ENCODE measurements around the gene ALDH1B1. TPM values are rescaled to one million over a fixed set of nuclear protein-coding genes. Genes with fewer than 3 reads are reported as not detected.
A peak's percentile ranks its signal among the peaks of the same experiment; 100 is the strongest.
"Not testable (repeated sequence)": the region's sequence is repeated elsewhere in the genome, so short reads cannot be mapped to it uniquely, and the experiment has no call there.

Gene ALDH1B1
- total and polyA plus RNA-seq, 2 donors, result 51.0 to 239 TPM

DNA sequence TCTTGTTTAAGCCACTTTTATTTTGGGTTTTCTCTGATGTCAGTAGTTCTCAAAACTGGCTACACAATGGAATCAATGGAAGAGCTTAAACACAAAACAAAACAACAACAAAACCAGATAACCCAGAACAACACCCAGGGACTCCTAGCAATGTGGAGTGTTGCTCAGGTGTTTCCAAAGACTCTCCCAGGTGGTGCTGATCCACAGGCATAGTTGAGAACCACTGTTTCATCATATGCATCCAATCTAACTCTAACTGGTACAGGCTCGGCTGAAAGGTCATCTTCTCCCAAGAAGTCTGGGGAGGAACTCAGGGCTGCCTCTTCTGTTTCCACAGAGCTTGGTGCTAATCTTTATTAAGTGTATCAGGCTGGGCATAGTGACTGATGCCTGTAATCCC lies 5.4 kb upstream of the ALDH1B1 start:
- Histone ChIP-seq H3K4me3 (ENCODE audit: low read depth, low read length) (no peak overlapping the region), H3K27ac (ENCODE audit: low read depth) (no peak overlapping the region), H3K4me1 (ENCODE audit: insufficient read depth) (no peaks in the 10 kb centered on the region), H3K36me3 (ENCODE audit: insufficient read depth) (no peaks in the 10 kb centered on the region)
- 49% methylated on average over 1 of the region's 1 CpG for WGBS
- no peak for DNase-seq (ENCODE audit: extremely low spot score)

DNA sequence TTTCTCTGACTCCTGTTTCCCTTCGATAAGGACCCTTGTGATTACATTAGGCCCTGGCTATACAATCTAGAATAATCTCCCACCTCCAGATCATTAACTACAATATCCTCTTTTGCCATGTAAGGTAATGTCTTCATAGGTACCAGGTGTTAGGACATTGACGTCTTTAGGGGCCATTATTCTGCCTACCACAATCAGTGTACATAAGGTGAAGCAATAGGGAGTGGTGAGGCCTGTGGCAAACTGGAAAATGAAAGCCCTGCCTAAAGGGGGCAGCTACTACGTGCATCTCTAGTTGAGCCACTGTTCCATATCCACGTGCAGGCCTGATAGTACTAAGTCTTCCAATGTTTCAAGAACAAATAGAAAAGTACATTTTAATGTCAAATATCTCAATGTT lies 4.8 kb upstream of the ALDH1B1 start:
- no peak for DNase-seq (ENCODE audit: extremely low spot score)
- WGBS, result 93% methylated on average over 4 of the region's 4 CpGs
- Histone ChIP-seq H3K4me3 (ENCODE audit: low read depth, low read length) (no peak overlapping the region), H3K36me3 (ENCODE audit: insufficient read depth) (no peaks in the 10 kb centered on the region), H3K4me1 (ENCODE audit: insufficient read depth) (no peaks in the 10 kb centered on the region), H3K27ac (ENCODE audit: low read depth) (peak overlapping the region; percentile 48)

DNA sequence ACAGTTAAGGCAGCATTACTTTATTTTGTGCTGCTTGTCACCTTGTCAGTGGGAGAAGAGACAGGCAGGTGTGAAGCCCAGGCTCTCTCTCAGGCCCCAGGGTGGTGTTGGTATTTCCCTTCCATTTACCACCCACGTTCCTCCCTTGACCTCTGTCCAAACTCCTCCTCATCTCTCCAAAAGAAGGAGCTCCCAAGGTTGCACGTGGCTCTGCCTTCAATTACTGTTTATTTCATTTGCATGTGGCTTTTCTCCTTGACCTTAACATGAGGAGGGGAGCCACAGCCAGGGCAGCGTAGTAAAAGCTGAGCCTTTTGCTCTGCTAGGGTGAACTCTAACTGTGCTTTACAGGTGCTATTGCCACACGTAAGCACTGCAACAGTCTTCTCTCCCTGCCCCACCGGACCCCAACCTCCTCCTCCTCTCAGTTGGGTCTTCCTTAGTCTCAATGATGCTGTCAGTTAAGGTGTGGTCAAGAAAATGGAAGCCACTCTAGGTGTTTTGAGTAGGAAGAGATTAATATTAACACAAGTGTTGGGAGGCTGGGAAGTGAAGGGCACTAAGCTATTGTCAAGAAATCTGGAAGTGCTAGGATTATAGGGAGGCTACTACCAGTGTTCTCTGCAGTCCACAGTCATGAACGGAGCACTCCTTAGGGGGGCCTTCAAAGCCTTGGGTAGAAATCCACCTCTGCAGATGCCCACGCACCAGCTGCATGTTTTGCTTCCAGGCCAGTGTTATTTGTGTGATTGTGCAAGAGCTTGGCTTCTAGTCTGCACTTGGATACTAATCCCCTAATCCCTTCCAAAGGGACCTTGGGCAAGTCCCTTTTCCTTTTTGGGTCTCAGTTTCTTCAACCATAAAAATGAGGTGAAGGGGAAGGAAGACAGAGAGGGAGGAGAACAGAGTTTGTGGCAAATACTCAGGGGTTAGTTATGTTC lies 3.9 kb upstream of the ALDH1B1 start:
- DNase-seq (ENCODE audit: extremely low spot score), result no peak
- no peaks in the 10 kb centered on the region for H3K4me1 ChIP-seq (ENCODE audit: insufficient read depth)
- H3K36me3 ChIP-seq (ENCODE audit: insufficient read depth), result no peaks in the 10 kb centered on the region
- no peak overlapping the region for H3K4me3 ChIP-seq (ENCODE audit: low read depth, low read length)
- peak overlapping the region; percentile 78 for H3K27ac ChIP-seq (ENCODE audit: low read depth)
- 45% methylated on average over 7 of the region's 7 CpGs for WGBS

DNA sequence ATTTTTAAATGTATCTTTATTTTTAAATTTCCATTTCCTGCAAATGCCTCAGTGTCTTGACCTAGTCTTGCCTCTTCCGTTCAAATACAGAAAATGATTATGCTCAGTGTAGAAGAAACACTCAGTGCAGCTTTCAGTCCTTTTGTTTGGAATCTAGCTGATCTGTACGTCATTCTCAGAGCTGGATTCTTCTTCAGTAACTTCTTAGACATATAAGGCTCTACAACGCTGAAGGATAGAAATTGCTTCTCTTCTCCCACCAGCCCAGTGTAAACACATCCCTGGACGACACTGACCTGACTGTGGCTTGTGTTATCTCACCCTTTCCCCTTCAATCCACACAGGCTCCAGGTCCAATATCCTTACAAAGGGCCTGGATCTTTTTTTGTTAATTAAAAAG lies 3.2 kb upstream of the ALDH1B1 start:
- H3K4me1 ChIP-seq (ENCODE audit: insufficient read depth), result no peaks in the 10 kb centered on the region
- 17% methylated on average over 4 of the region's 4 CpGs for WGBS
- no peaks in the 10 kb centered on the region for H3K36me3 ChIP-seq (ENCODE audit: insufficient read depth)
- H3K4me3 ChIP-seq (ENCODE audit: low read depth, low read length), result no peak overlapping the region
- DNase-seq (ENCODE audit: extremely low spot score), result no peak
- H3K27ac ChIP-seq (ENCODE audit: low read depth), result no peak overlapping the region

DNA sequence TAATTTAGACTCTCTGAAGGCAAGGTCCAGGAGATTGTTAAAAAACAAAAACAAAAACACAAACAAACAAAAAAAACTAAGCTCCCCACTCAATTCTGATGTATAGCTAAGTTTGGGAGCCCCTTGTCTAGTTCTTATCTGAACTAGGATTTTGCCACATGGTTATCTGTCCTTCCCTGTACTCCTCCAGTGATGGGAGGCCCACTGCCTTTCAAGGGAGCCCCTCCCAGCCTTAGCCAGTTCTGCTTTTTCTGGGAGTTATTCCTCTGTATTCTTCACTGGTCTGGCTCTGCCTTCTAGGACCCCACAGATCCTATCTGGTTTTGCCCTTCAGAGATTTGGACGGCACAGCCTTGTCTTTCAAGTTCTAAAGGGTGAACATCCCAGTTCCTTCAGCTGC lies 2.1 kb upstream of the ALDH1B1 start:
- Histone ChIP-seq H3K36me3 (ENCODE audit: insufficient read depth) (no peaks in the 10 kb centered on the region), H3K4me3 (ENCODE audit: low read depth, low read length) (no peak overlapping the region), H3K4me1 (ENCODE audit: insufficient read depth) (no peaks in the 10 kb centered on the region), H3K27ac (ENCODE audit: low read depth) (peak overlapping the region; percentile 68)
- 64% methylated on average over 1 of the region's 1 CpG for WGBS
- no peak for DNase-seq (ENCODE audit: extremely low spot score)

DNA sequence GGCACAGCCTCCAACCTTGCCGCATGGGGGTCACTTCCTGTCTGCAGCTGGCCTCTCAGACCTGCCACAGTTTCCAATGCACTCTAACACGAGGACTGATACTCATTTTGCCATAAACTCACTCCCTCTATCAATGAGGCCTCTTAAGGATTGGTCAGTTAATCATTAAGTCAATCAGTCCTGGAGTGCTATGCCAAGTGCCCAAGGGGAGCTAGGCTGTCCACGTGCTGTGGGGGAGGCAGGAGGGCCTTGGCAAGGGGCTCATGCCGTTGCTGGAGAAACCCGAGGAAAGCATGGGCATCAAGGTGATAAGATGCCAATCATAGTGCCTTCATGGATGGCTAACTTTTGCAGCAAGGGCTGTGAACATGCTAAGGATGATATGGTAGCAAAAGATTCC lies 1.7 kb upstream of the ALDH1B1 start:
- Histone ChIP-seq H3K27ac (ENCODE audit: low read depth) (peak overlapping the region; percentile 68), H3K4me1 (ENCODE audit: insufficient read depth) (no peaks in the 10 kb centered on the region), H3K4me3 (ENCODE audit: low read depth, low read length) (no peak overlapping the region), H3K36me3 (ENCODE audit: insufficient read depth) (no peaks in the 10 kb centered on the region)
- WGBS, result 47% methylated on average over 5 of the region's 5 CpGs
- DNase-seq (ENCODE audit: extremely low spot score), result no peak

DNA sequence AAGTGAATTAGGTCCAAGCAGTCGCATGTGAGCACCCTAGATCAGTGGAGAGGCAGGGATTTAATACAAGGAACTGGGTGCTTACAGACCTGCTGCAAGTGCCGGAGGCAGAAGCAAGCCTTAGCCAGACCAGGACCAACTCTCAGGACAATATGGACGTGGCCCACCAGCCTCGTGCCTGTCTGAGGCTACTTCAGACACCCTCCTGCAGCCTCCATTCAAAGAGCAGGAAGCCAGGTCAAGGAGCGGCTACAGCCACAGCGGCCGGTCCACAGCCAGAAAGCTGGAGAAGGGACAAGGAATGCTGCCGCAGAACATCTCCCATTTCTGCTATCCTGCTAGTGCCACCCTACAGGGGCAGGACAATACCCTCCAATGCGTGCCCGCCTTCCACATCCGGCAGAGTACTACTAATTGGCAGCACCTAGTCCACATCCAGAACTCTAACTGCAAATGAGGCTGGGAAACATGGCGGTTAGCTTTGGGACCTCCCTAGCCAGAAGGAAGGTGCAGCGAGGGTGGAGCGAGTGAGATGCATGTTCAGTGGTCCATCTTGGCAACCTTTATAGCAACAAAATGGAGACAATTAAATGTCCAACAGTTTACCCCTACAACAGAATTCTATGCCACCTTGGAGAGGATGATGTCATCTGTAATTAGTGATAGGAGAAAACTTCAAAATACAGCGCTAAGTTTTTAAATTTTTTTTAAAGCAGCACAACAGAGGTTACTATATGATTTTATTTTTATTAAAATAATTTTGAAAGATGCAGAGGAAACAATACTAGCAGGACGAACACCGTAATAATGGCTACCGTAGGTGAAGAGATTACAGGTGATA lies 1.0 kb upstream of the ALDH1B1 start:
- H3K4me1 ChIP-seq (ENCODE audit: insufficient read depth), result no peaks in the 10 kb centered on the region
- H3K27ac ChIP-seq (ENCODE audit: low read depth), result no peak overlapping the region
- H3K36me3 ChIP-seq (ENCODE audit: insufficient read depth), result no peaks in the 10 kb centered on the region
- WGBS, result 88% methylated on average over 18 of the region's 18 CpGs
- no peak overlapping the region for H3K4me3 ChIP-seq (ENCODE audit: low read depth, low read length)
- no peak for DNase-seq (ENCODE audit: extremely low spot score)

DNA sequence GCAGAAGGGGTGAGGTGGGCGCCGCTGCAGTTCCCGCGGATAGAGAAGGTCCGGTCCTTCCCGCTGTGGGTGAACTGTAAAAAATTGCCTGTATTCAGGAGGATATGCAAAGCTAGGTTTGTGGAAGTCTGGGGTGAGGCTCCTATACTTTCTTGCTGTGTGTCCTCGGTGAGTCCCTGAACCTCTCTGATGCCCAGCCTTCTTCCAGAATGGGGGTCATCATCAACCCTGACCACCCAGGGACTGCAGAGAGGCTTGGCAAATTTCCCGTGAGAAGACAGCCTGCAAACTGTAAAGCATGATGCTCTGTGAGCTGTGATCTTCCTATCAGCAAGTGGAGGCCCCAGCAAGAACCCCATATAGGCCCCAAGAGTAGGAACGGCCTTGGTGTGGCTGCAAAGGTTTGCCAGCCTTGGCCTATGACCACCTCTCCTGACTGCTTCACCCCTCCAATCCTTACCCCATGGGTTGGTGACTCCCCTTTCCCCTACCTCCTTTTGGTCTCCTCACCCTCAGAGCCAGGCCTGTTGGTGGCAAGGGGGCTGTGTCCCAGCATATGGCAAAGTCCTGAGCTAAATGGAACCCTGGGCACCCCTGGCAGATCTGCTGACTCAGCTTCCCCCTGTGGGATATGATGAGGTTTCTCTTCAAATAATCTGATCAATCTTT lies 760 bp downstream of the ALDH1B1 start:
- H3K4me3 ChIP-seq (ENCODE audit: low read depth, low read length), result peak overlapping the region; percentile 87
- DNase-seq (ENCODE audit: extremely low spot score), result no peak
- peak overlapping the region; percentile 28 for H3K27ac ChIP-seq (ENCODE audit: low read depth)
- H3K4me1 ChIP-seq (ENCODE audit: insufficient read depth), result no peaks in the 10 kb centered on the region
- H3K36me3 ChIP-seq (ENCODE audit: insufficient read depth), result no peaks in the 10 kb centered on the region
- WGBS, result 2% methylated on average over 9 of the region's 9 CpGs

DNA sequence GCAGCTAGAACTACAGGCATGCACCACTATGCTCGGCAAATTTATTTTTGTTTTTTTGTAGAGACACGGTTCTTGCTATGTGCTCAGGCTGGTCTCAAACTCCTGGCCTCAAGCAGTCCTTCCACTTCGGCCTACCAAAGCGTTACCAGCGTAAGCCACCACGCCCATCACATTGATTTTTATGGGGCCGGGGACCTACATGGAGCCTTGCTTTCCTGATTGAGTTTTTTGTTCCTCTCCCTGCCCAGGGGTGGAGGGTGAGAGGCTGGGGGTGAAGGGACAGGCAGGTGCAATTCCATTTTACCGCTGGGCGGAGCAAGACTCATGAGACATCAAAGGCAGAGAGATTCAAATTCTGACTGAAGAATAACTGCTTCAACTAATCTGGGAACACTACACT lies 1.9 kb downstream of the ALDH1B1 start:
- 67% methylated on average over 9 of the region's 9 CpGs for WGBS
- H3K36me3 ChIP-seq (ENCODE audit: insufficient read depth), result no peaks in the 10 kb centered on the region
- no peak overlapping the region for H3K4me3 ChIP-seq (ENCODE audit: low read depth, low read length)
- H3K27ac ChIP-seq (ENCODE audit: low read depth), result no peak overlapping the region
- no peak for DNase-seq (ENCODE audit: extremely low spot score)
- no peaks in the 10 kb centered on the region for H3K4me1 ChIP-seq (ENCODE audit: insufficient read depth)

DNA sequence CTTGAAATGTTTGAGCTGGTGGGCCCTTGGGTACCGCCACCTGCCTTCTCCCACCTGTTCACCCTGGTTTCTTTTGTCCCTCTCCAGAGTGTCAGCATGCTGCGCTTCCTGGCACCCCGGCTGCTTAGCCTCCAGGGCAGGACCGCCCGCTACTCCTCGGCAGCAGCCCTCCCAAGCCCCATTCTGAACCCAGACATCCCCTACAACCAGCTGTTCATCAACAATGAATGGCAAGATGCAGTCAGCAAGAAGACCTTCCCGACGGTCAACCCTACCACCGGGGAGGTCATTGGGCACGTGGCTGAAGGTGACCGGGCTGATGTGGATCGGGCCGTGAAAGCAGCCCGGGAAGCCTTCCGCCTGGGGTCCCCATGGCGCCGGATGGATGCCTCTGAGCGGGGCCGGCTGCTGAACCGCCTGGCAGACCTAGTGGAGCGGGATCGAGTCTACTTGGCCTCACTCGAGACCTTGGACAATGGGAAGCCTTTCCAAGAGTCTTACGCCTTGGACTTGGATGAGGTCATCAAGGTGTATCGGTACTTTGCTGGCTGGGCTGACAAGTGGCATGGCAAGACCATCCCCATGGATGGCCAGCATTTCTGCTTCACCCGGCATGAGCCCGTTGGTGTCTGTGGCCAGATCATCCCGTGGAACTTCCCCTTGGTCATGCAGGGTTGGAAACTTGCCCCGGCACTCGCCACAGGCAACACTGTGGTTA lies 3.3 kb downstream of the ALDH1B1 start:
- no peaks in the 10 kb centered on the region for H3K36me3 ChIP-seq (ENCODE audit: insufficient read depth)
- H3K4me3 ChIP-seq (ENCODE audit: low read depth, low read length), result no peak overlapping the region
- 95% methylated on average over 30 of the region's 30 CpGs for WGBS
- no peak overlapping the region for H3K27ac ChIP-seq (ENCODE audit: low read depth)
- H3K4me1 ChIP-seq (ENCODE audit: insufficient read depth), result no peaks in the 10 kb centered on the region
- no peak for DNase-seq (ENCODE audit: extremely low spot score)

DNA sequence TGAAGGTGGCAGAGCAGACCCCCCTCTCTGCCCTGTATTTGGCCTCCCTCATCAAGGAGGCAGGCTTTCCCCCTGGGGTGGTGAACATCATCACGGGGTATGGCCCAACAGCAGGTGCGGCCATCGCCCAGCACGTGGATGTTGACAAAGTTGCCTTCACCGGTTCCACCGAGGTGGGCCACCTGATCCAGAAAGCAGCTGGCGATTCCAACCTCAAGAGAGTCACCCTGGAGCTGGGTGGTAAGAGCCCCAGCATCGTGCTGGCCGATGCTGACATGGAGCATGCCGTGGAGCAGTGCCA lies 3.8 kb downstream of the ALDH1B1 start:
- no peak for DNase-seq (ENCODE audit: extremely low spot score)
- H3K36me3 ChIP-seq (ENCODE audit: insufficient read depth), result no peaks in the 10 kb centered on the region
- 87% methylated on average over 10 of the region's 10 CpGs for WGBS
- H3K4me1 ChIP-seq (ENCODE audit: insufficient read depth), result no peaks in the 10 kb centered on the region
- H3K4me3 ChIP-seq (ENCODE audit: low read depth, low read length), result no peak overlapping the region
- H3K27ac ChIP-seq (ENCODE audit: low read depth), result no peak overlapping the region

DNA sequence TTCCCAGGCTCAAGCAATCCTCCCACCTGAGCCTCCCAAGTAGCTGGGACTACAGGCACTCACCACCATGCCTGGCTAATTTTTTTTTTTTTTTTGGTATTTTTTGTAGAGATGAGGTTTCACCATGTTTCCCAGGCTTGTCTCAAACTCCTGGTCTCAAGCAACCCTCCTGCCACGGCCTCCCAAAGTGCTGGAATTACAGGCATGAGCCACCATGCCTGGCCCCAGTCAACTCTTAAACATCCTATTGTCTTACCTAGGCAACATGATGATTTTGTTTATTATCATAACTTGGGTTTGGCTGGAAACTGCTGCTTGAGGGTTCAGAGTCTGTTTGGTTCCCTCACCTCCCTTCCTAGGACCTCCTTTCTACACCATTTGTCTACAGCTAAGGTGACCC lies 6.7 kb downstream of the ALDH1B1 start:
- not testable (repeated sequence) for H3K4me1 ChIP-seq (ENCODE audit: insufficient read depth); H3K27ac ChIP-seq (ENCODE audit: low read depth); H3K4me3 ChIP-seq (ENCODE audit: low read depth, low read length); H3K36me3 ChIP-seq (ENCODE audit: insufficient read depth); DNase-seq (ENCODE audit: extremely low spot score)
- WGBS, result 34% methylated on average over 1 of the region's 1 CpG

DNA sequence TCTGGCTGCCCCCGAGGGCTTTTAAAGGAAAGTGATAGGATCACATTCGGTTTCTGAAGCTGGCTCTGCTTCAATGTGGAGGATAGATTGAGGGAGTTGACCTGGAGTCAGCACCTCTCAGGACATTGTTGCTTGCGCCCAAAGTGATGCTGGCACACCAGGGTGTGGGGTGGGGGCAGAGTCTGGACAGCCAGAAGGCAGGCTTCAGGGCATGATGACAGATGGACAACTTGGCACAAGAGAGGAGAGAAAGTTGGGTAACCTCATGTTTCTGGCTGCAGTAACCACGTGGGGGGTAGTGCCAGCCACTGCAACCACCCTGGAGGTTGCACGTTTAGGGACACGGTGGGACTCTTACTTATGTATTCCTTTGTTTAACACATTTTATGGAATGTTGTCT lies 9.5 kb downstream of the ALDH1B1 start:
- Histone ChIP-seq H3K36me3 (ENCODE audit: insufficient read depth) (no peaks in the 10 kb centered on the region), H3K27ac (ENCODE audit: low read depth) (no peak overlapping the region), H3K4me3 (ENCODE audit: low read depth, low read length) (no peak overlapping the region), H3K4me1 (ENCODE audit: insufficient read depth) (no peaks in the 10 kb centered on the region)
- WGBS, result 84% methylated on average over 6 of the region's 6 CpGs
- DNase-seq (ENCODE audit: extremely low spot score), result no peak

Data from urinary bladder (tissue), 4 donors.